HEK293T (cell line): ENCODE results near the gene CYREN.

ENCODE experiments used
- BHLHE40 ChIP-seq: fragments of 450-650 bp; IDR thresholded peaks from 2 replicates; pipeline ENCODE4 v1.6.1; 2016; ENCODE audit warnings: mild to moderate bottlenecking, moderate library complexity, borderline replicate concordance
- ELF4 ChIP-seq: fragments of 450-650 bp; IDR thresholded peaks from 2 replicates; pipeline ENCODE4 v1.6.1; 2017; ENCODE audit warnings: antibody characterized with exemption
- FOXA1 ChIP-seq: fragments of 450-650 bp; IDR thresholded peaks from 2 replicates; pipeline ENCODE4 v1.6.1; 2016; ENCODE audit warnings: mild to moderate bottlenecking
- FOXK2 ChIP-seq: fragments of 450-650 bp; IDR thresholded peaks from 2 replicates; pipeline ENCODE4 v1.6.1; 2016; ENCODE audit warnings: mild to moderate bottlenecking
- HDGF ChIP-seq: fragments of 450-650 bp; IDR thresholded peaks from 2 replicates; pipeline ENCODE4 v1.6.1; 2017; ENCODE audit warnings: antibody characterized with exemption, borderline replicate concordance
- LEF1 ChIP-seq: fragments of 450-650 bp; IDR thresholded peaks from 2 replicates; pipeline ENCODE4 v1.6.1; 2017; ENCODE audit warnings: mild to moderate bottlenecking, borderline replicate concordance
- SP1 ChIP-seq: fragments of 450-650 bp; IDR thresholded peaks from 2 replicates; pipeline ENCODE4 v1.6.1; 2017
- TARDBP ChIP-seq: fragments of 450-650 bp; IDR thresholded peaks from 2 replicates; pipeline ENCODE4 v1.6.1; 2016
- ZNF384 ChIP-seq: fragments of 450-650 bp; IDR thresholded peaks from 2 replicates; pipeline ENCODE4 v1.6.1; 2016

- TF ChIP-seq FOXA1 (no peak), FOXK2 (no peak), ELF4 (no peak), HDGF (no peak), ZNF384 (no peak), LEF1 (no peak), BHLHE40 (no peak), TARDBP (no peak), SP1 (no peak)
Observed at GRCh38 chr7:135197343-135197742, 26.8 kb upstream of the CYREN start.
